Epithelial cell of prostate (primary cell): ENCODE measurements around the gene F2.
"Not testable (repeated sequence)": the region's sequence is repeated elsewhere in the genome, so short reads cannot be mapped to it uniquely, and the experiment has no call there.

ENCODE experiments used
- DNase-seq: peaks from one replicate; pipeline ENCODE4 v3.0.0-alpha.2; 2011; ENCODE audit warnings: low read depth, low spot score
- H3K27ac ChIP-seq: fragments of 450-650 bp; 2 replicates; pipeline ENCODE4 v1.5.1; 2017; ENCODE audit warnings: mild to moderate bottlenecking

The F2 gene

GRCh38 chr11:46719048-46719542, at the start of gene F2:
TSS of gene F2 (plus strand) at chr11:46719213. CDS start at chr11:46719236, 23 bp downstream.
- H3K27ac ChIP-seq, result no peak within 1 kb of the TSS
- no peak for DNase-seq

GRCh38 chr11:46669711-46670139, 49.3 kb upstream of the F2 start:
- no peak for DNase-seq
- no peak overlapping the region for H3K27ac ChIP-seq

GRCh38 chr11:46670521-46670920, 48.5 kb upstream of the F2 start:
- not testable (repeated sequence) for H3K27ac ChIP-seq, DNase-seq

- no peak for DNase-seq
- no peak overlapping the region for H3K27ac ChIP-seq
Measured at GRCh38 chr11:46671958-46672315, 47.1 kb upstream of the F2 start.

GRCh38 chr11:46672381-46672839, 46.6 kb upstream of the F2 start:
- H3K27ac ChIP-seq, result no peak overlapping the region
- DNase-seq, result no peak

- H3K27ac ChIP-seq, result peak overlapping the region; percentile 70
- no peak for DNase-seq
Measured at GRCh38 chr11:46673713-46674462, 45.1 kb upstream of the F2 start.

- peak overlapping the region; percentile 70 for H3K27ac ChIP-seq
- DNase-seq, result no peak
Measured at GRCh38 chr11:46674463-46675287, 44.3 kb upstream of the F2 start.

- DNase-seq, result peak; percentile 49
- peak overlapping the region; percentile 70 for H3K27ac ChIP-seq
Measured at GRCh38 chr11:46675288-46675851, 43.6 kb upstream of the F2 start.

- H3K27ac ChIP-seq, result peak overlapping the region; percentile 70
Measured at GRCh38 chr11:46675949-46676348, 43.1 kb upstream of the F2 start.

GRCh38 chr11:46676436-46677158, 42.4 kb upstream of the F2 start:
- peak overlapping the region; percentile 70 for H3K27ac ChIP-seq
- DNase-seq, result no peak

More at GRCh38 chr11:46675949-46676348, 43.1 kb upstream of the F2 start:
- no peak for DNase-seq

GRCh38 chr11:46677169-46677568, 41.8 kb upstream of the F2 start:
- H3K27ac ChIP-seq, result no peak overlapping the region
- no peak for DNase-seq

- no peak for DNase-seq
- H3K27ac ChIP-seq, result no peak overlapping the region
Measured at GRCh38 chr11:46677991-46678740, 40.8 kb upstream of the F2 start.

GRCh38 chr11:46678741-46679130, 40.3 kb upstream of the F2 start:
- no peak for DNase-seq
- no peak overlapping the region for H3K27ac ChIP-seq

GRCh38 chr11:46679241-46680163, 39.5 kb upstream of the F2 start:
- DNase-seq, result no peak
- H3K27ac ChIP-seq, result no peak overlapping the region

GRCh38 chr11:46680164-46680760, 38.8 kb upstream of the F2 start:
- DNase-seq, result no peak
- H3K27ac ChIP-seq, result no peak overlapping the region

- no peak overlapping the region for H3K27ac ChIP-seq
- no peak for DNase-seq
Measured at GRCh38 chr11:46680815-46681214, 38.2 kb upstream of the F2 start.

- H3K27ac ChIP-seq, result no peak overlapping the region
- DNase-seq, result no peak
Measured at GRCh38 chr11:46681814-46682213, 37.2 kb upstream of the F2 start.
